HG02798 (cell line): ENCODE results near the gene GHRH.

ENCODE experiments used
- ATAC-seq: cut with Tn5 transposase; IDR thresholded peaks from one replicate; pipeline ENCODE4 v1.9.1; 2021; ENCODE audit warnings: mild to moderate bottlenecking; ENCODE audit not compliant: unreplicated experiment, poor library complexity

GHRH gene

GRCh38 chr20:37219751-37220668 lies 41.6 kb downstream of the GHRH start:
- no peak for ATAC-seq

GRCh38 chr20:37218976-37219375 lies 42.6 kb downstream of the GHRH start:
- ATAC-seq: no peak

GRCh38 chr20:37218441-37218840 lies 43.2 kb downstream of the GHRH start:
- no peak for ATAC-seq

- ATAC-seq: no peak
These were observed 51.8 kb downstream of the GHRH start for GRCh38 chr20:37209661-37210314.

- ATAC-seq: no peak
These were observed 52.4 kb downstream of the GHRH start for GRCh38 chr20:37209193-37209592.

- ATAC-seq: no peak
These were observed 54.4 kb downstream of the GHRH start for GRCh38 chr20:37207171-37207570.

GRCh38 chr20:37205794-37206193 lies 55.8 kb downstream of the GHRH start:
- no peak for ATAC-seq

GRCh38 chr20:37205130-37205529 lies 56.5 kb downstream of the GHRH start:
- ATAC-seq: no peak

GRCh38 chr20:37204056-37204455 lies 57.6 kb downstream of the GHRH start:
- no peak for ATAC-seq

GRCh38 chr20:37202267-37202943 lies 59.2 kb downstream of the GHRH start:
- no peak for ATAC-seq

- ATAC-seq: no peak
These were observed 59.8 kb downstream of the GHRH start for GRCh38 chr20:37201827-37202162.
